HG03457 (cell line): ENCODE measurements around the gene UNC119.

Experiments
- ATAC-seq: cut with Tn5 transposase; IDR thresholded peaks from one replicate; pipeline ENCODE4 v1.9.1; 2021; ENCODE audit warnings: moderate number of reproducible peaks; ENCODE audit not compliant: unreplicated experiment

UNC119 gene

GRCh38 chr17:28545141-28545503, 7.3 kb downstream of the UNC119 start:
- ATAC-seq = no peak

GRCh38 chr17:28544402-28545140, 7.9 kb downstream of the UNC119 start:
- ATAC-seq = no peak

- no peak for ATAC-seq
Observed at GRCh38 chr17:28541439-28541838, 11.0 kb downstream of the UNC119 start.

- no peak for ATAC-seq
Observed at GRCh38 chr17:28540231-28540630, 12.2 kb downstream of the UNC119 start.

GRCh38 chr17:28538296-28538895, 14.0 kb downstream of the UNC119 start:
- no peak for ATAC-seq

- ATAC-seq = no peak
Observed at GRCh38 chr17:28537219-28537610, 15.2 kb downstream of the UNC119 start.

- no peak for ATAC-seq
Observed at GRCh38 chr17:28536532-28537218, 15.7 kb downstream of the UNC119 start.

- ATAC-seq = no peak
Observed at GRCh38 chr17:28534740-28535375, 17.6 kb downstream of the UNC119 start.

GRCh38 chr17:28533091-28533807, 19.2 kb downstream of the UNC119 start:
- no peak for ATAC-seq

GRCh38 chr17:28532050-28532960, 20.1 kb downstream of the UNC119 start:
- ATAC-seq = no peak

GRCh38 chr17:28530926-28531325, 21.5 kb downstream of the UNC119 start:
- no peak for ATAC-seq

GRCh38 chr17:28530250-28530649, 22.2 kb downstream of the UNC119 start:
- no peak for ATAC-seq

GRCh38 chr17:28529013-28529400, 23.4 kb downstream of the UNC119 start:
- ATAC-seq = no peak

GRCh38 chr17:28528327-28529012, 24.0 kb downstream of the UNC119 start:
- ATAC-seq = no peak

GRCh38 chr17:28527859-28528258, 24.6 kb downstream of the UNC119 start:
- no peak for ATAC-seq

GRCh38 chr17:28527181-28527681, 25.2 kb downstream of the UNC119 start:
- no peak for ATAC-seq

- no peak for ATAC-seq
Observed at GRCh38 chr17:28526381-28526780, 26.0 kb downstream of the UNC119 start.

GRCh38 chr17:28524476-28525424, 27.7 kb downstream of the UNC119 start:
- no peak for ATAC-seq
